Measurements from ENCODE around the gene ELAVL1.

The ELAVL1 gene

GRCh38 chr19:7994928-7995809 is 10.3 kb downstream of the ELAVL1 start:
- H3K36me3 ChIP-seq (ENCODE audit: control insufficient read depth, insufficient read depth, low read length): peaks cover 6% of the 10 kb centered on the region
- H4K5ac ChIP-seq (ENCODE audit: low read length): no peak overlapping the region
- no peak overlapping the region for H3K9ac ChIP-seq (ENCODE audit: low read length)
- H3K27ac ChIP-seq (ENCODE audit: low read depth, low read length): no peak overlapping the region
- H3K4me2 ChIP-seq (ENCODE audit: low read length): no peak overlapping the region
- H3K18ac ChIP-seq (ENCODE audit: low read length): no peak overlapping the region
- no CpG with 5 or more reads among the region's 9 CpGs for WGBS (ENCODE audit: extremely low coverage, insufficient coverage, low lambda C conversion rate)
- H2BK120ac ChIP-seq (ENCODE audit: low read depth, low read length): no peak overlapping the region
- no peak overlapping the region for H3K4me3 ChIP-seq (ENCODE audit: low read length)
- peaks cover 16% of the 10 kb centered on the region for H3K79me1 ChIP-seq (ENCODE audit: low read length)
- no peak overlapping the region for H3K56ac ChIP-seq (ENCODE audit: low read length)
- H2AK5ac ChIP-seq (ENCODE audit: low read length): no peak overlapping the region
- no peaks in the 10 kb centered on the region for H3K27me3 ChIP-seq (ENCODE audit: insufficient read depth, low read length, poor library complexity)
- no peak overlapping the region for H2BK15ac ChIP-seq (replicated peaks; ENCODE audit: low read depth)
- H3K23ac ChIP-seq (ENCODE audit: low read length): no peak overlapping the region
- peaks cover 1% of the 10 kb centered on the region for H3K4me1 ChIP-seq (ENCODE audit: control insufficient read depth, low read depth, low read length)
- no peak overlapping the region for H3K4ac ChIP-seq (ENCODE audit: low read depth, low read length)
- DNase-seq: no peak
- no peak overlapping the region for H2BK5ac ChIP-seq (ENCODE audit: low read length)
- peaks cover 87% of the 10 kb centered on the region for H3K79me2 ChIP-seq (ENCODE audit: control insufficient read depth, insufficient read depth, low read length)
- no peak overlapping the region for H4K8ac ChIP-seq (ENCODE audit: low read depth, low read length)

GRCh38 chr19:7994114-7994513 is 11.3 kb downstream of the ELAVL1 start:
- H3K4me3 ChIP-seq (ENCODE audit: low read length): no peak overlapping the region
- H3K27me3 ChIP-seq (ENCODE audit: insufficient read depth, low read length, poor library complexity): no peaks in the 10 kb centered on the region
- no peak overlapping the region for H3K27ac ChIP-seq (ENCODE audit: low read depth, low read length)
- no CpG with 5 or more reads among the region's 6 CpGs for WGBS (ENCODE audit: extremely low coverage, insufficient coverage, low lambda C conversion rate)
- H4K5ac ChIP-seq (ENCODE audit: low read length): no peak overlapping the region
- H2AK5ac ChIP-seq (ENCODE audit: low read length): no peak overlapping the region
- H3K36me3 ChIP-seq (ENCODE audit: control insufficient read depth, insufficient read depth, low read length): peaks cover 6% of the 10 kb centered on the region
- no peak overlapping the region for H3K18ac ChIP-seq (ENCODE audit: low read length)
- no peak overlapping the region for H3K56ac ChIP-seq (ENCODE audit: low read length)
- no peak overlapping the region for H3K4ac ChIP-seq (ENCODE audit: low read depth, low read length)
- no peak overlapping the region for H4K8ac ChIP-seq (ENCODE audit: low read depth, low read length)
- peaks cover 76% of the 10 kb centered on the region for H3K79me2 ChIP-seq (ENCODE audit: control insufficient read depth, insufficient read depth, low read length)
- no peak overlapping the region for H2BK5ac ChIP-seq (ENCODE audit: low read length)
- peak; percentile 71 for DNase-seq
- peaks cover 4% of the 10 kb centered on the region for H3K4me1 ChIP-seq (ENCODE audit: control insufficient read depth, low read depth, low read length)
- no peak overlapping the region for H2BK120ac ChIP-seq (ENCODE audit: low read depth, low read length)
- no peak overlapping the region for H3K4me2 ChIP-seq (ENCODE audit: low read length)
- no peak overlapping the region for H2BK15ac ChIP-seq (replicated peaks; ENCODE audit: low read depth)
- H3K79me1 ChIP-seq (ENCODE audit: low read length): peaks cover 16% of the 10 kb centered on the region
- no peak overlapping the region for H3K23ac ChIP-seq (ENCODE audit: low read length)
- no peak overlapping the region for H3K9ac ChIP-seq (ENCODE audit: low read length)

GRCh38 chr19:7993560-7993959 is 11.9 kb downstream of the ELAVL1 start:
- H3K36me3 ChIP-seq (ENCODE audit: control insufficient read depth, insufficient read depth, low read length): peaks cover 6% of the 10 kb centered on the region
- no peak overlapping the region for H3K9ac ChIP-seq (ENCODE audit: low read length)
- no peak overlapping the region for H3K4me2 ChIP-seq (ENCODE audit: low read length)
- no CpG with 5 or more reads among the region's 11 CpGs for WGBS (ENCODE audit: extremely low coverage, insufficient coverage, low lambda C conversion rate)
- H3K4ac ChIP-seq (ENCODE audit: low read depth, low read length): no peak overlapping the region
- H3K79me2 ChIP-seq (ENCODE audit: control insufficient read depth, insufficient read depth, low read length): peaks cover 71% of the 10 kb centered on the region
- H3K18ac ChIP-seq (ENCODE audit: low read length): no peak overlapping the region
- no peak overlapping the region for H2BK15ac ChIP-seq (replicated peaks; ENCODE audit: low read depth)
- no peak overlapping the region for H3K27ac ChIP-seq (ENCODE audit: low read depth, low read length)
- no peaks in the 10 kb centered on the region for H3K27me3 ChIP-seq (ENCODE audit: insufficient read depth, low read length, poor library complexity)
- H2BK5ac ChIP-seq (ENCODE audit: low read length): no peak overlapping the region
- no peak overlapping the region for H3K56ac ChIP-seq (ENCODE audit: low read length)
- no peak overlapping the region for H3K23ac ChIP-seq (ENCODE audit: low read length)
- no peak overlapping the region for H2BK120ac ChIP-seq (ENCODE audit: low read depth, low read length)
- no peak for DNase-seq
- H3K4me1 ChIP-seq (ENCODE audit: control insufficient read depth, low read depth, low read length): peaks cover 4% of the 10 kb centered on the region
- H3K4me3 ChIP-seq (ENCODE audit: low read length): no peak overlapping the region
- peaks cover 16% of the 10 kb centered on the region for H3K79me1 ChIP-seq (ENCODE audit: low read length)
- no peak overlapping the region for H2AK5ac ChIP-seq (ENCODE audit: low read length)
- no peak overlapping the region for H4K5ac ChIP-seq (ENCODE audit: low read length)
- no peak overlapping the region for H4K8ac ChIP-seq (ENCODE audit: low read depth, low read length)

GRCh38 chr19:7992575-7992974 is 12.9 kb downstream of the ELAVL1 start:
- Histone ChIP-seq H3K4me1 (ENCODE audit: control insufficient read depth, low read depth, low read length) (peaks cover 4% of the 10 kb centered on the region), H3K79me1 (ENCODE audit: low read length) (peaks cover 18% of the 10 kb centered on the region), H3K9ac (ENCODE audit: low read length) (no peak overlapping the region), H2BK15ac (replicated peaks; ENCODE audit: low read depth) (no peak overlapping the region), H3K18ac (ENCODE audit: low read length) (no peak overlapping the region), H3K4me3 (ENCODE audit: low read length) (no peak overlapping the region), H3K4ac (ENCODE audit: low read depth, low read length) (no peak overlapping the region), H3K36me3 (ENCODE audit: control insufficient read depth, insufficient read depth, low read length) (peaks cover 9% of the 10 kb centered on the region), H2BK5ac (ENCODE audit: low read length) (no peak overlapping the region), H3K4me2 (ENCODE audit: low read length) (no peak overlapping the region), H2AK5ac (ENCODE audit: low read length) (no peak overlapping the region), H4K8ac (ENCODE audit: low read depth, low read length) (no peak overlapping the region), H3K23ac (ENCODE audit: low read length) (no peak overlapping the region), H4K5ac (ENCODE audit: low read length) (no peak overlapping the region), H3K27me3 (ENCODE audit: insufficient read depth, low read length, poor library complexity) (no peaks in the 10 kb centered on the region), H3K27ac (ENCODE audit: low read depth, low read length) (no peak overlapping the region), H3K56ac (ENCODE audit: low read length) (no peak overlapping the region), H3K79me2 (ENCODE audit: control insufficient read depth, insufficient read depth, low read length) (peaks cover 68% of the 10 kb centered on the region), H2BK120ac (ENCODE audit: low read depth, low read length) (no peak overlapping the region)
- no peak for DNase-seq
- no CpG with 5 or more reads among the region's 10 CpGs for WGBS (ENCODE audit: extremely low coverage, insufficient coverage, low lambda C conversion rate)

- Histone ChIP-seq H3K4me1 (ENCODE audit: control insufficient read depth, low read depth, low read length) (peaks cover 4% of the 10 kb centered on the region), H3K27me3 (ENCODE audit: insufficient read depth, low read length, poor library complexity) (no peaks in the 10 kb centered on the region), H4K5ac (ENCODE audit: low read length) (no peak overlapping the region), H3K4me3 (ENCODE audit: low read length) (no peak overlapping the region), H2BK15ac (replicated peaks; ENCODE audit: low read depth) (no peak overlapping the region), H3K79me1 (ENCODE audit: low read length) (peaks cover 36% of the 10 kb centered on the region), H3K27ac (ENCODE audit: low read depth, low read length) (peak overlapping the region; percentile 87), H3K4me2 (ENCODE audit: low read length) (no peak overlapping the region), H3K23ac (ENCODE audit: low read length) (no peak overlapping the region), H4K8ac (ENCODE audit: low read depth, low read length) (no peak overlapping the region), H3K4ac (ENCODE audit: low read depth, low read length) (no peak overlapping the region), H2BK120ac (ENCODE audit: low read depth, low read length) (no peak overlapping the region), H3K56ac (ENCODE audit: low read length) (peak overlapping the region; percentile 56), H2BK5ac (ENCODE audit: low read length) (no peak overlapping the region), H2AK5ac (ENCODE audit: low read length) (no peak overlapping the region), H3K36me3 (ENCODE audit: control insufficient read depth, insufficient read depth, low read length) (peaks cover 12% of the 10 kb centered on the region), H3K79me2 (ENCODE audit: control insufficient read depth, insufficient read depth, low read length) (peaks cover 62% of the 10 kb centered on the region), H3K18ac (ENCODE audit: low read length) (peak overlapping the region; percentile 2), H3K9ac (ENCODE audit: low read length) (peak overlapping the region; percentile 9)
- DNase-seq: peak; percentile 95
- WGBS (ENCODE audit: extremely low coverage, insufficient coverage, low lambda C conversion rate): no CpG with 5 or more reads among the region's 12 CpGs
Measured at GRCh38 chr19:7989071-7989575, 16.3 kb downstream of the ELAVL1 start.

Data from mesendoderm (in vitro differentiated cells).